GM19463 (cell line): ENCODE measurements around the gene MAP1LC3C.

Experiments
- ATAC-seq: cut with Tn5 transposase; IDR thresholded peaks from one replicate; pipeline ENCODE4 v1.9.1; 2021; ENCODE audit warnings: mild to moderate bottlenecking, moderate library complexity; ENCODE audit not compliant: unreplicated experiment

The MAP1LC3C gene

DNA sequence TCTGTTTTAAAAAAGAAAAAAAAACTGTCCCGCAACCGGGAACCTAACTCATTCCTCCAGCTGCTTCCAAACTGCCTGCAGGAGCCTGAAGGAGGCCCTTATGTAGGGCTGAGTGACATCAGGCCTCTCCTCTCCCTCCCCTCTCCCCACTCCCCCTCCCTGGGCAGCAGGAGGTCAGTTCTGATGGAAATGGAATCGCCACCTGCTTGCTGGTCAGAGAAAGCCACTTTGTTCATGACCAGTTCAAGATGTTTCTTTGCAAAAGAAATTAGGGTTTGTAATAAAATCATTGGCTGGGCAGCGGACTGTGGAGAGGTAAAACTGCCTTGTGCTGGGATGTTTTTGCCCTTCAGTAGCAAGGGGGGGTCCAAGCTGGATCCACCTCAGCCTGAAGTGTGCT is at the start of gene MAP1LC3C:
Gene MAP1LC3C, minus strand, starts transcription at position 73 of the 400 bp plus-strand sequence. CDS start 90 bp downstream, outside the sequence.
- no peak for ATAC-seq

DNA sequence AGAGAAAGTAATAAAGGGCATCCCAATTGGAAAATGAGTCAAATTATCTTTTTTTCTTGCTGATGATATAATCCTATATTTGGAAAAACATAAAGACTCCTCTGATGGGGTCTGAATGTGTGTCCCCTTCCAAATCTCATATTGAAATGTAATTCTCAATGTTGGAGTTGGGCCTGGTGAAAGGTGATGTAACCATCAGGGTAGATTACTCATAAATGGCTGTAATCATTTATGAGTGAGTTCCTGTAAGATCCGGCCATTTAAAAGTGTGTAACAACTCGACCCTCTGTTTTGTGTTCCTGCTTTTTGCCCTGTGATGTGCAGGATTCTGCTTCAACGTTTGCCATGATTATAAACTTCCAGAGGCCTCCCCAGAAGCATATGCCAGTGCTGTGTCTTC is 44.3 kb upstream of the MAP1LC3C start:
- no peak for ATAC-seq

DNA sequence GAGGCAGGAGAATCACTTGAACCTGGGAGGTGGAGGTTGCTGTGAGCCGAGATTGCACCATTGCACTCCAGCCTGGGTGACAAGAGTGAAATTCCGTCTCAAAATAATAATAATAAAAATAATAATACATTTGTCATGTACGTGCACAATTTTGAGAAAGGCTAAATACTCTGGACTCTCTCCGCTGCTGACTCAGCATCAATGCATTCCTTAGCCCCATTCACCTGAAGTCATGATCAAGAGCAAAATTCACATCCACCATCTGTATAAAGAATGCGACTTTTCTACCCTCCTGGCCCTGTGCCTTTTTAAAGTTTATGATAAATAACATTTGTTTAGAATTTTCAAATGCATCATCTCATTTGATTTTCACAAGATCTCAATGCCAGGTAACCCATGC is 35.5 kb upstream of the MAP1LC3C start:
- ATAC-seq = no peak

DNA sequence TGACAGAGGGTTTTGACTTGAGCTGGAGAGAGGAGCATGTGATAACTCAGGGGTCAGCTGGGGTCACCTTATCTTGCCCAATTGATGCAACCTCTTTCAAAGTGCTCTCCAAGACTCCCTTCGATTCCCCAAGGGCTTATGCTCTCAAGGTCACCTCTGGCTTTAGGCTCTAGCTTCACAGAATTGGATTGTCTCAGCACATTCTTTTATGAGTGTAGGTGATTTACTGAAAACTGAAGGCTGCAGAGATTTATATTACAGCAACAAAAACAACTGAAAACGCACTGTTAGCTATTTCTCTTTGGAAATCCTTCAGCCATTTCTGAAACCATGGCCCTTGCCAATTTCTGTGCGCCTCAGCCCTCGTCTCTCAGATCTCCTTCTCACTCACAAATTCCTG is 34.5 kb upstream of the MAP1LC3C start:
- ATAC-seq = no peak

DNA sequence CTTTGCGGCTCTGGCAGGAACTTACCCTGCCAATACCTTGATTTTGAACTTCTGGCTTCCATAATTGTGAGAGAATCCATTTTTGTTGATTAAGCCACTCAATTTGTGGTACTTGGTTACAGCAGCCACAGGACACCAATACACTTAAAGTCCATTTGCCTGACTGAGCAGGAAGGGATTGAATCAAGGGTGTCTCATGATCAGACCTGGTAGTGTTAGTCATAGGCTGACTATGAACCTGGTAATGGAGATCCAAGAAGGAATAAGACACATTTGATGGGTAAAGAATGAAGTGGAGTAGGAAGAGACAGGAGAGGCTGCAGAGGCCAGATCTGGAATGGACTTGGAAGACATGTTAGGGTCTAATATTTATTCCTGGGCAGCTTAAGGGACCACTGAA is 31.2 kb upstream of the MAP1LC3C start:
- no peak for ATAC-seq

DNA sequence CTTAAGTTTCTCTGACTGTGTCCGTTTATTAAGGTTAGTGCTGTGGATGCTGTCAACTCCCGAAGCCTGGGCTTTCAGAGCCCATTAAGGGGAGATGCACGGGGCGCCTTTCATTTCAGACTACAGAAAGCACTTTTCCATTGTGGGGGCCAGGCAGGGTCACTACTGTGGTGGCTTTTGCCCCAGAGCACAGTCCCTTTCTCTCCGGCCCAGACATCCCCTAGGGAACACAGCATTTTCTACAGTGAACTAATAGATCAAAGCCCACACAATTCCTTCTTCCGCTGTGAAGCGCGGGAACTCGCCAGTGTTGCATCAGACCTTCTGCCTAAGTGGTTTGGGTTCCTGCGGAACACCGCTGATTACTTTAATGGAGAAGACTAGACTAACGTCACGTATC is 26.8 kb upstream of the MAP1LC3C start:
- ATAC-seq = no peak

DNA sequence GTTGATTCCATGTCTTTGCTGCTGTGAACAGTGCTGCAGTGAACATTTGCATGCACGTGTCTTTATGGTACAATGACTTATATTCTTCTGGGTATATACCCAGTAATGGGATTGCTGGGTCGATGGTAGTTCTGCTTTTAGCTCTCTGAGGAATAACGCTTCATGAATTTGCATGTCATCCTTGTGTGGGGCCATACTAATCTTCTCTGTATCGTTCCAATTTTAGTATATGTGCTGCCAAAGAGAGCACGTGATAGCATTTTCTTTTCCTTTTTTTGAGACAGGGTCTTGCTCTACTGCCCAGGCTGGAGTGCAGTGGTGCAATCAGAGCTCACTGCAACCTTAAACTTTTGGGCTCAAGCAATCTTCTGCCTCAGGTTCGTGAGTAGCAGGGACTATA is 24.9 kb upstream of the MAP1LC3C start:
- no peak for ATAC-seq

DNA sequence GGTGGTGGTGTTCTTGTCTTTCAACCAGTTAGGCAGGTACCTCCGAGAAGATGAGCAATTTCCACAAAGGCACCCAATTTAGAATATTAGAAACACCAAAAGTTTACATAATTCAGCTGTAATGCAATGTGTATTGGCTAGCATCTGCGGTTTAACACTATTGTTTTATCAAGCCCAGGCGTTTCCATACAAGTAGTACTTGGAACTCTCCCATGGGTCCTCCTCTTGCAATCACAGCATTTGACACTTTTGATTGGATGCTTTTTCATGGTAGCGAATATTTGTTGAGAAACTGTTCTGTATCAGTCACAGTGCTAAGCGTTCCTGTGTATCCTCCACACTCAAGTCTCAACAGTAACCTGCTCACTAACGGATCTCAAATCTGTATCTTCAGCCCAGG is 20.1 kb upstream of the MAP1LC3C start:
- ATAC-seq = no peak

DNA sequence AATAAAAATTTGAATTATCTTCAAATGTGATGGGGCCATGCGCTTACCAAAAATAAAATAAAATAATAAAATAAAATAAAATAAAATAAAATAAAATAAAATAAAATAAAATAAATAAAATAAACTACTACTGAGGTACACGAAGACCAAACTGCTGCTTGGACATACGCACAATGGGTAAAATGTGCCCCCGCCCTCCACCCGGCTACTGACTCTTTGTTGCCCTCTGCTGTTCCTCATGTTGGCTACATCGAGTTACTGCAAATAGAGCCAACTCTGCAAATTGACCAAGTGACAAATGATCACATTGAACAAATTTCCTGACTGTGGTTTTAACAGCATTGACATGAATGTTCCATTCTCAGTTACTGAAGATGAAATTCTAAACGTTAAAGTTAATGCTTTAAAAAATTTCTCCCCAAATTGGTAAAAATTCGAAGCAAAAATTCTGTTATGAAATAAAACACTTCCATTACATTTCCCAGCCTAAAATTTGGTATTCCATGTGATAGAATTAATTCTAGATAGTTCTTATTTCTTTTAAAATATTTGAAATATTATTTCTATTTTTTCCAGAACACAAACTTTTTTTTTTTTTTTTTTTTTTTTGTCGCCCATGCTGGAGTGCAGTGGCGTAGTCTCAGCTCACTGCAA is 18.8 kb upstream of the MAP1LC3C start:
- peak; percentile 56 for ATAC-seq

DNA sequence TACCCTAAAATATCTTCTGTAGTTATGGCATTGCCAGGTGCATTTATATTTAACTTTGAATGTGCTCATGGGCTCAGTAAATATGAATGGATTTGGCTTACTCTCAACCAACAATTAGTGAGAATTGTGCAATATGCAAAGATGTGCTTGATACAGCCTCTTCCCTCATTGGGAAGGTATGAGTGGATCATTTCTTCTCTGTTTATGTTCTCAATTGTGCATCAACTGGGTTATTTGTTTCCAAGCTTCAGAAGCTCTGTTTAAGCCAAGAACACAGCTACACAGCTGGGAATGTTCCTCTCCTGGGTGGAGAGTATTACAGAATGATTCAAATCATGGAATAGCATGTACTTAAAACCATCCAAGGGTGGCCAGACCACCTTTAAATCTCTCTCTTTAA is 17.6 kb upstream of the MAP1LC3C start:
- no peak for ATAC-seq

DNA sequence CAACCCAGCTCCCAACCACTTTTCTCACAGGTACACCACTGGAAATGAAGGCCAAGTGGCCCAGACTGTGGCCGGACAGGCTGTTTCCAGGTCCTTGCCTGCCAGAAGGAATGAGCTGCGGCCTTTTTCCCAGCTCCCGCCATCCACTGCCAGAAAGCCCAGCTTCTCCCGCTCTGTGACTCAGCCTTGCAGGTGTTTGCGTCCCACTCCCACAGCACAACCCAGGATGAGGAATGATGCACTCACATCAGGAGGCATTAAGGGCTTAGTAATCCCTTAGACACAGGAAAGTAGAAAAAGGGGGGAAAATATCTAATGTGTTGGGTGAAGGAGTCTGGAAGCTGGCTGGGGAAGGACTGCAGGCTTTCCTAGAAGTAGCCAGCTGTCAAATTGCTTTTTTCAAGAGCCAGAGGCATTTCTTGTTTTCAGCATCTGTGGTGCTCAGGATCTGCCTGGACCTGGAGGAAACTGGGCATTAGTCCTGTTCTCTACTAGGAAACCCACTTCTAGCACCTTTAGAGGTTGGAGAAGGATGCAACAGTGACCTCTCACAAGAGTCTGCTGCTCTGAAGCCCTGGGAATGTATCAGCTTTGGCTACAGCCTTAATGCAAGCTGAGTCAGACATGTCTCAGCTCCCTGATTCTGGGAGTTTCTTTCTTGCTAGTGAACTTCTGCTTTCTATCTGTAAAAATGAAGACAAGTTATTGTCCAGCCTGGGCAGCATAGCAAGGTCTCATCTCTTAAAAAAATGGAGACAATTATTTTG is 13.2 kb upstream of the MAP1LC3C start:
- no peak for ATAC-seq

DNA sequence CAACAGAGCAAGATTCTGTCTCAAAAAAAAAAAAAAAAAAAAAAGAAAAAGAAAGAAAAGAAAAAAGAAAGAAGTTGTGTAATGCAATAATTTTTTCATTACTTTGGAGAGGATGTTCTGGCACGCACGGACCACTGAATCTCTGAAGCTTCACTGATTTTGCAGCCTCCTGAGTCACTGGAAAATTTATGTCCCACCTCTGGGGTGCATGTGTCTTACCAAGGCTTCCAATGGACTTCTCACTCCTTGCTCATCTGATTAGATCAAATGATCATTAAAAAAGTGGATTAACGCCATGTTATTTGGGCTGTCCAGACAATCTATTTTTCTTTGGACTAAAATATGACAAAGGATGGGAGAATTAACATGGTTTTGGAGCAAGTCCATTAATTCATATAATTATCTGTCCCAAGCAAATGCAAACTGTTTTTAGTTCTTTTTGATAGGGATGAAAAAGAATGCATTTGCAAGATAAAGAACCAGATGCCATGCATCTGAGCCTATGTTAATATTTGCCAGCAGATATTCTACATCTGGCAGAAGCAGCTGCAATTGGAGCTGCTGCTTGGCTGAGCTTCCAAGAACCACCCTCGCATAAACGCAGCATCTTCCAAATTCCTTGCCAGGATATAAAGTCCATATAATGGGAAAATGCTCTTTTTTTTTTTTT is 10.1 kb upstream of the MAP1LC3C start:
- ATAC-seq = no peak

DNA sequence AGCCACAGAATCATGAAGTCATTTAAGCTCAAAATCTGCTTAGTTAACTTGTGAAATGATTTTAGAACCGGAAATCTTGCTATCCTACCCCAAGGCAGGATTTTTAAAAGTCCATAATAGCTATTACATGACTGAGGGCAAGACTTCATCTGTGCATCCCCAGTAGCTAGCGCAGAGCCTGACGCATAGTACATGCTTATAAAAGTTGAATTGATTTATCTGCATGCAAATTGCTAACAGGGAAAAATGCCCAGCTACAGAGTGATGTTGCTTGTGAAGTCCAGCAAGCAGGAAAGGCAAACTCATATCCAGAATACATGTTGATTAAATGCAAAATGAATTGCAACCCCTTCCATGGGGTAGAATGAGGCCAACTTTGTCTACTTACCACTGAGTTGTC is 8.1 kb upstream of the MAP1LC3C start:
- no peak for ATAC-seq

DNA sequence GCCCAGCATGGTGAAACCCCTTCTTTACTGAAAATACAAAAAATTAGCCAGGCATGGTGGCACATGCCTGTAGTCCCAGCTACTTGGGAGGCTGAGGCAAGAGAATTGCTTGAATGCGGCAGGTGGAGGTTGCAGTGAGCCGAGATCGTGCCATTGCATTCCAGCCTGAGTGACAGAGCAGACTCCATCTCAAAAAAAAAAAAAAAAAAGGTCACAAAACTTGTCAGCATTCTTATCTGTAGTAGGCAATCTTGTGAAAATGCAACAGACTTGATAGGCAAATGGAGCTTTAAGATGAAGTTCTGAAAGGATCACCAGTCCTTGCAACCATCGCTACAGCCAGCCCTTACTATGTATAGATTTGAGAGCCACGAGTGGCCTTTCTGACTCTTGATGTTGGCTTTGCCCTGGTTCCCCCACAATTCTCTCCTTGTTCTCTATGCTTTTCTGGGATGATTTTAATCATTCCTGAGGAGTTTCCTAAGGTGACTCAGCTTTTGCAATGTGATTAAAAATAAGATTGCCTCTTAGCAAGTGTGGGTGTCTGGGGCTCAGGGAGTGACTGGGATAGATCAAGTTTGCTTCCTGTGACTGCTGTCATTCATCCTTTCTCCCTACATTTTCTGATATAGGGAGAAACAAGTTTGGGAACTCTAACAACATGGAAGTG is 7.1 kb upstream of the MAP1LC3C start:
- no peak for ATAC-seq

DNA sequence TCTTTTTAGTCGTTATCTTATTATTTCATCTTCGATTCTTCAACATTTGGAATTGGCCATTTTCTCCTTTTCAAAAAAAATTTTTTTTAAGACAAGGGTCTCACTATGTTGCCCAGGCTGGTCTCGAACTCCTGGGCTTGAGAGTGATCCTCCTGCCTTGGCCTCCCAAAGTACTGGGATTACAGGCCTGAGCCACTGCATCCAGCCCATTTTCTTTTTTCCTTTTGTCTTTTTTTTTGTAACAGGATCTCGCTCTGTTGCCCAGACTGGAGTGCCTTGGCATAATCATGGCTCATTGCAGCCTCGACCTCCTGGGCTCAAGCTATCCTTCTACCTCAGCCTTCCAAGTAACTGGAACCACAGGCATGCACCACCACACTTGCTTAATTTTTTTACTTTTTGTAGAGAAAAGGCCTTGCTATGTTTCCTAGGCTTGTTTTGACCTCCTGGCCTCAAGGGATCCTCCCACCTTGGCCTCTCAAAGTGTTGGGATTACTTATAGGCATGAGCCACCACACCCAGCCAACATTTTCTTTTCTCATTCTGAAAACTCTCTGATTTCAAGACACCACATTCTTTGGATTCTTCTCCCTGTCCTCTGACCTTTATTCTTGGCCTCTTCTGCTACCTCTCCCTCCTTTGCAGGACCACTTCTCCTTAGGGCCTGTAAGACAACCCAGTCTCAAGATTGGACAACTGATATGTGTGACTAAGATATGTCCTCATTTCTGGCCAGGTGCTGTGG is 6.0 kb upstream of the MAP1LC3C start:
- ATAC-seq = no peak

DNA sequence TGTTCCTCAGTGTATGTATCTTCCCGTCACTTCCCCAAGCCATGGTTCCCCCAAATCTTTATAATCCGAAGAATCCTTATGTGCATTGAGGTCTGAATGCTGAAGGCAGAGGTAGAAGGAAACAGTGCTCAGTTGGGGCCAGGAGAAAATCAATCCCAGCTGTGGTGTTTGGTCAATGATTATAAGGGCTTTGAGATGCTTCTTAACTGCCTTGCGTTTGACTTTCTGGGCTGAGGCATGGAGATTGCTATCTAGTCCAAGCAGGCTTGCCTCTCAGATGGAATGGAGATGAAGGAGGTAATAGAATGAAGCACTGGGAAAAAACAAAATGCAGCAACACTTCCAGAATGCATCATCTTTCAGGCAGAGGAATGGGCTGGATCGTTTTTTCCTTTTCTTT is 3.6 kb upstream of the MAP1LC3C start:
- ATAC-seq = no peak

DNA sequence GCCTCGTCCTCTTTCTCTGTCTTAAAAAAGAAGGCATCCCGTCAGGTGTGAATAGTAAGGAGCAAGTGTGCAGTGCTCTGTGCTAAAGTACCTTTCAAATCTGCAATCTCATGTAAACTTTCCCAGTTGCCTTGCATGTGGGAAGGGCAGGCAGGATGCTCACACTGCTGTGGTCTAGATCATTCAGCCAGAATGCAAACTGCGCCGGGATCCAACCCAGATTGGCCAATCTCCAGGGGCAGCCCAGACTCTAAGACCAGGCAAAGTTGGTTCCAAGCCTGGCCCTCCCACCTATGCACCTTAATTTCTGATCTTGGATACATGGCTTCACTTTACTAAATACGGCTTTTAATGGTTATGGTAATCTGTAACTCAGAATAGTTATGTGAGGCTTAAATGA is 3.2 kb upstream of the MAP1LC3C start:
- no peak for ATAC-seq

DNA sequence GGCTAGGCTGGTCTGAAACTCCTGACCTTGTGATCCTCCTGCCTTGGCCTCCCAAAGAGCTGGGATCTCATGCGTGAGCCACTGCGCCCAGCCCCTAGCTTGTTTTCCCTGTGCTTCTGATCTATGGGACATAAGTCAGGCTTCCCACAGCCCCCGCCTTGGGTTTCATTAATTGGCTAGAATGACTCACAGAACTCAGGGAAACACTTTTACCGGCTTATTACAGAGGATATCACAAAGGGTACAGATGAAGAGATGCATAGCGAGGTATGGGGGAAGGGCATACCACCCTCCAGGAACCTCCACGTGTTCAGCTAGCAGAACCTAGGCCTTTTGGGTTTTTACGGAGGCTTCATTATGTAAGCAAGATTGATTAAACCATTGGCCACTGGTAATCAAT is 1.5 kb upstream of the MAP1LC3C start:
- no peak for ATAC-seq

DNA sequence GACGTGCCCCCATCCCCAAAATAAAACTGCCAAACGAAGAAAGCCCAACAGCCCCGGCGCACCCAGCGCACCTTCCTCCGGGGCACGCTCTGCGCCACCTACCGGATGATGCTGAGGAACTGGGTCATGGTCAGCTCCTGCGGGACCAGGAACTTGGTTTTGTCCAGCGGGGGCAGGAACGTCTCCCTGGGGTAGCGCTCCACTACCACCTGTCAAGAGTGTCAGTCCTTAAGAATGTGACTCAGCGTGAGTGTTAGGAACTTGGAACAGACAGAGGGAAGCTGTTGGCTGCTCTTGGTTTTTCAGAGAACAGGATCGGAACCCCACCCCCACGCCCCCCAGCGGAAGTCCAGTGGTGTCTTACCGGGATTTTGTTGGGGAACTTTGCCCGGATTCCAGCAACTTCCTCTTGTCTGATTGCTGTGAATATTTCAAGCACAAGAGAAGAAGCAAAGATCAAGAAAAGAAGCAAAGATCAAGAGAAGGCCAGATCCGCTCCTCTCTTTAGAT is 431 bp downstream of the MAP1LC3C start:
- ATAC-seq = peak; percentile 86

DNA sequence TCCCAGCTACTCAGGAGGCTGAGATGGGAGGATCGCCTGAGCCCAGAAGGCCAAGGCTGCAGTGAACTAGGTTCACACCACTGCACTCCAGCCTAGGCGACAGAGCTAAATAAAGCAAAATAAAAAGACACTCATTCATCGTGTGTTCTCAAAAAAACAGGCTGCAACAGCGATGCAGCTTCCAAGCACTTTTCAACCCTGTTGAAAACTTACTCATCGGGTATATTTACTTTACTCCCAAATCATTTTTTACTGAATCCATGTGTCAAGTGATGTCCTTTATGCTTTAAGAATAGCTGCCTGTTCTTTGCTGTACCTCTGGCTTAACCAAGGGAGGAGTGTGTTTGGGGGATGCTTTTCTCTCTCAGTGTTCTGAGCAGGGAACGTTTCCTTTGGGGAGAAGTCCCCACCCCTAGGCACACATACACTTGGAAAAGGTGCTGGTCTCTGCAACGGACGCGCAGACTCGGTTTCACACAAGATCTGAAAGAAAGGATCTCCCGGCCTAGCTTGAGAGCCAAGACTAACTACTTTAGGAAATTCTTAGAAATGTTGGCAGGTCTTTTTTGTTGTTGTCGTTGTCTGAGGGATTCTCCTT is 1.4 kb downstream of the MAP1LC3C start:
- ATAC-seq = no peak
